GOT3 (cell line): ENCODE results near the gene GPR87.

Experiments
- DNase-seq: peaks from one replicate; lab custom pipeline; 2025; ENCODE audit warnings: mixed read lengths; lab: John Stamatoyannopoulos, UW

GPR87 gene

DNA sequence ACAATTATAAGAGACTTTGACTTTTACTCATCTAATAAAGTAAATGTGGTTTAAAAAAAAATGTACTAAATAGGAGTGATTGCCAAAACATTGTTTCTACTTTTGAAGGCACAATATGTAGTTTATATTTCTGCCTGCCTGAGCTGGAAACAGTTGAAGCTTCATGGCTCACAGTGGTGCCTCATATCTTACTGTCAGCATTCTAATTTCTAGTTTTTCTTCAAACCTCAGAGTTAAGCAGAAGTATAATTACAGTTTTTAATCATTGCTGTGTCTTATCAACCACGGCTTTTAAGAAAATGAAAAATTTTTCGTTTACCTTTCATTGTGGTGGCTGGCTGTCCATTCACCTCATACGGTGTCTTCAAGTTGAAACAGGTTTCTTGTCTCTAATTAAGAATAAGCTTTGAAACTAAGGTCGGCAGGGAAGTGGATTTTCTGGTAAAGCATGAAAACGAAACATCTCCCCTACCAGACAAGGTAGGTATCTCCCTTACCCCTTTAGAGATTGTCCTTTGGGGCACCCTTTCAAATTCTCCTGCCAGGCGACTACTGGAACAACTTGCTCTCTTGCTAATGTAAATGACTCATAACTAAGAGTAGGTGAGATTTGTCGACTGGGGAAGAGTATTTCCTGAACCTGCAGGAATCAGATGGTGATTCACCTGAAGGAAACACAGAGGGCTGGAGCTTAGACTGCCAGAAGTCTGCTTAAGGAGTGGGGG, at the start of gene GPR87:
Gene GPR87, minus strand, starts transcription at position 554 of the 725 bp plus-strand sequence. CDS start 16,720 bp downstream, outside the sequence.
- no peak for DNase-seq

- no peak for DNase-seq
Observed at GRCh38 chr3:151362751-151363174, 46.1 kb upstream of the GPR87 start.

- no peak for DNase-seq
Observed at GRCh38 chr3:151357463-151357850, 40.8 kb upstream of the GPR87 start.

DNA sequence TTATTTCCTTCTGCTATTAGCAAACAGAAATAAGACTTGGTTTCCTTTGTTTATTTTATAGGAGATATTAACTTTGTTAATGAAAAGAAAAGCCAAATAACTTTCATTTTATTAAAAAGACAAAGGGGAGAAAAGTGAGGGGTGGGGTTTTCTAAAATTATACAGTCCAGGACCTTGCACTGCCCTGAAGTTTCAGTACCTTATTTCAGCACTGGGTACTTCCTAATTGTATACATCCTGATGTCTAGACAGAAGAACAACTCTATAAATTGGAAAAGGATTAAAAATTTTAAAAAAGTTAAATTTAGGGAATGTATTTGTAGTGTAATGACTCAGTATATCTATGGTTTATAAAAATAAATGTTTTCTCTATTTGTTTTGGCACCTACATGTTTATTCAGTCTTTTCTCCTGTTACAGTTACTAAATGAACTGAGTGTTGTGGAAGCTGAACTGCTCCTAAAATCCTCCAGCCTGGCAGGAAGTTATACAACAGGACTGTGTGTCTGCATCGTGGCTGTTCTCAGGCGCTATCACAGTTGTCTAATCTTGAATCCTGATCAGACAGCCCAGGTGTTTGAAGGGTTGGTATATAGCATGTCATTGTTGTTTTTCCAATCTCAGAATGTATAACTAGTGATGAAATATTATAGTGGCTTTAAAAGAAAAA, 40.3 kb upstream of the GPR87 start:
- DNase-seq = no peak

DNA sequence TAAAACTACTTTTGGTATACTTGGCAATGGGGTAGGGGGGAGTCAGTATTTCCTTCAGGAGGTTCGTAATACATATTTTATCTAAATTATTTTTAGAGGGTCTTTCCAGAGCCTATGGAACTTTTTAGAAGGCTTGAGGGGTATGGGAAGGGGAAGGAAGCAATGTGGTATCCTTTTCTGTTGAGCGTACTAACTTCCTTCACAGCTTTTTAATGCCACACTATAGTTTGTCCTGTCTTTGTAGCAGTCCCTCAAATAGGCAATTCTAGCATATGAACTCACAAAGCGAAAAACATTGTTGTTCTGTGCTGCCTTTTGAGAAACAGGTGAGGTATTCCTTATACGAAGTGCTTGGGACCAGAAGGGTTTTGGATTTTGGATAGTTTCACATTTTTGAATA, 35.0 kb upstream of the GPR87 start:
- DNase-seq = no peak

DNA sequence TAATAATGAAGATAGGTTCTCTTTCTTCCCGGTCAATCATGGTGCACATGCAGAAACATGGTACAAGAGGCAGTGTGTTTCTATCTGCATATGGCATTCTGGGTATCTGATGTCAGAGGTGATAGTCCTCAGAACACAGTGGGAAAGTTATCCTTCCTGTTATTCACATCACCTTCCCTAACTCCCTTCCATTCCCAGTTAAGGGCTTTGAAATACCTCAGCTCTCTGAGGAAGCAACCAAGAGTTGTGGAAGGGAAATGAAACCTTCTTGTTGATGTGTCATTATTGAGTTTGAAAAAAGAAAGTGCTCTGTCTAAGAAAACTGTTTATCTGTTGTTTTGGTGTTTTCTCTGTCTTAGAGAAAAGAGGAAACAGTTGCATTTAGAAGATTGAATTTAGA, 34.6 kb upstream of the GPR87 start:
- DNase-seq = no peak

- DNase-seq = no peak
Observed at GRCh38 chr3:151350656-151351055, 34.0 kb upstream of the GPR87 start.

GRCh38 chr3:151347432-151347831, 30.8 kb upstream of the GPR87 start:
- no peak for DNase-seq

DNA sequence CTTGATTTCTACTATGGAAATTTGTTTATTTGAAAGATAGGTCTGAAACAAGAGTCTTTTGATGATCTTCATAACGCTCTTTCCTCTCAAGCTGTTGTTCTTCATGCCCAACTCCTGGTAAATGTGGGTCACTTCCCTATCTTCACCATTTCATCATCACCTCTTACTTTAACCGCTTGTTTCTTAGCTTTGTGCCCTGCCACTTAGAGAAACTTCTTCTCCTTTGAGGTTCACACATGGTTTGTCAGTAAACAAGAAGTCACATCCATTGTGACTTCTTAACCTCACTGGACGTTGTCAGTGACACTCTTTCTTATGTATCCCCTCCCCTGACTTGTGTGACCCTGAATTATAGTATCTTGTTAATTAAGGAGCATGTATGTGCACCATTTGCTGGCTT, 29.7 kb upstream of the GPR87 start:
- no peak for DNase-seq

DNA sequence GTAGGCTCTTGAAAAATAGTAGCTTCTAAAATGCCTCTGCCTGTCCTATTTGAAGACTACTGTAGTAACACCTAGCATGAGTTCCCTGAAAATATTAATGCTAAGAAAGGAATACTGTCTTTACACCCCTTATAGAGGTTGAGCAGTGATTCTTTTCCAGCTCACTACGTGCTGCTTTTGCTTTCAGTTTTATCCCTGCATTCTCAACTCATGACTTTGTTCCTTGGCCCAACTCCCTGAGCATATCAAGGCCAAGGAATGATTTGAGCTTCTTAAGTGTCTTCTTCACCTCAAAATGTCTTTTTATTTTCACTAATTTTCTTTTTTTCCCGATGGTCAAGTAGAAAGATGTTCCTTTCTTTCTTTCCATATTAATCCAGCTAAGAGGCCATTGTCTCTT, 29.2 kb upstream of the GPR87 start:
- DNase-seq = no peak

- DNase-seq = no peak
Observed at GRCh38 chr3:151331696-151332095, 15.1 kb upstream of the GPR87 start.

- DNase-seq = no peak
Observed at GRCh38 chr3:151330899-151331298, 14.3 kb upstream of the GPR87 start.

GRCh38 chr3:151330379-151330778, 13.8 kb upstream of the GPR87 start:
- no peak for DNase-seq

DNA sequence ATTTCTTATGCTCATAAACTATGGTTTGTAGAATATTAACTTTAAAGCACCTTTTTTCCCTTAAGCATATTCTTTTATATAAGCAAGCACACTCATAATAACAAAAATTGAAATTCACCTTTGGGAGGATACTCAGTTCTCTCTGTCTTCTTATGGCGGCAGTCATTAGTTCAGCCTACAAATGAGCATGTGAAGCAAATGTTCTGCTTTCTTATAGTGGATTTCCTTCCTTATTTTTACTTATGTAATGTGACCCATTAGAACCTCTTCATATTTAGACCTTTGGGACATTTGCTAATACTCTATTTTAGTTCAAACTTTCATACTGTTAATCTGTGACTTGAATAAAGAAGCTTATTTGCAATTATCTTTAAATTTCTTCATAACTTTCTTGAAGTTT, 12.7 kb upstream of the GPR87 start, which contains the start of gene P2RY13:
Gene P2RY13, minus strand, starts transcription at position 187 of the 400 bp plus-strand sequence. Its CDS starts 21 bp downstream, at position 166.
- no peak for DNase-seq

GRCh38 chr3:151328298-151328995, 11.8 kb upstream of the GPR87 start:
- no peak for DNase-seq

DNA sequence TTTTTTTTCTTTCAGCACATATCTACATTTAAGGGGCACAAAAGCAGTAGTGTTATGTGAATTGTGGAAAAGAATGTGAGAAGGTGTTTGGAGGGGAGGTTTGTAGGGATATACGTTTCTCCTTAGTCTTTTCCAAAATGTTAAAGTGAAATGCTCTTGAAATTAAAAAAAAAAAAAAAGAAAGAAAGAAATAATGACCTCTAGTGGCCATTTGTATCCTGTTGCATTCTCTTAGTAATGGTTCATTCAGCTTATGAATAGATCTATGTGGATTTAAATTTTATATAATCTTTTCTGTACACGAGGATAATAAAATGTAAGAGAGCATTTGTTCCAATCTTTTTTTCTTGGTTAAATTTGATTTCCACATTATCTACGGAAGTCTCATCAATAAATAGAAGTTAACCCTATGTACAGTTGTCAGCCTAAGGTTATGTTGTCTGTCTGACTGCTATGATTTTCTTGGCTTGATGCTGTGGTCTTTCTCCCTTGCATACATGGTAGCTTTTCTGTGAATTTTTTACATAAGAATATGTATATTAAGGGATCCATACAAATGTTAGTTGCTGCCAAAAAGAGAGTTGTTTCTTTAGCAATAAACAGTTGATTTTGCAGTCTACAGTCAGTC, 11.1 kb upstream of the GPR87 start:
- no peak for DNase-seq

GRCh38 chr3:151322511-151322910, 5.9 kb upstream of the GPR87 start:
- no peak for DNase-seq

DNA sequence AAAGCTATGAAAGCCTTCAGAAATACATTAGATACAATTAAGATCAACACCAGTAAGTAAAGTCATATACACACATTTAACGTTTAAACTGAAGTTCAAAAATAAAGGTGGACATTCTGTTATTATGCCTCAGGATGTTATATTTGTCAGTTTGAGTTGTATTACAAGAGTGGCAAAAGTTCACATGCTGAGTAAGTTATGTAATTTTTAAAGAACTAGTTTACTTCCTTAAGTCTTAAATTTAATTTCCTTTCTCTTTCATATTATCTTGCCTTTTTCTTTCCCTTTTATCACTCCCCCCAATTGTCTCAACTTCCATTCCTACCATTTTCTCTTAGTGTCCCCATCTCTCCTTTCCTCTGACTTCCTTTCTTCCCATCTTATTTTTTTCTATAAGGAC, 4.9 kb upstream of the GPR87 start:
- DNase-seq = no peak

- no peak for DNase-seq
Observed at GRCh38 chr3:151320131-151320530, 3.5 kb upstream of the GPR87 start.

GRCh38 chr3:151319628-151320027, 3.0 kb upstream of the GPR87 start:
- DNase-seq = no peak

DNA sequence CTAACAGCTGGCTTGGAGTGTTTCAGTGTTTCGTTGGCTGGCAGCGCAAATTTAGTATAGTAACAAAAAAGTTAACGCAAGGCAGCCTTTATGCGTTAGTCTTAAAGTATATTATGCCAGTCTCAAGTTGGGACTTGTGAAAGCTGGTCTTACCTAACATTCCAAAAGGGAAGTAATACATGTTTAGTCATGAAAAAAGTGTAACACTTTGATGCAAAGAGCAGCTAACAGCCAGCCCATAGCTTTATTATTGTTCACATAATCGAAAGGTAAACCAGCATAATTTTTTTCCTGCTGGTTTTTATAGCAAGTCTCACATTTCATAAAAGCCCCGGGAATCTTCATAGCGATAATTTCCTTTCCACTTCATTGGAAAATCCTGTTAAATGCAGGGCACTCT, 2.4 kb upstream of the GPR87 start:
- DNase-seq = no peak

DNA sequence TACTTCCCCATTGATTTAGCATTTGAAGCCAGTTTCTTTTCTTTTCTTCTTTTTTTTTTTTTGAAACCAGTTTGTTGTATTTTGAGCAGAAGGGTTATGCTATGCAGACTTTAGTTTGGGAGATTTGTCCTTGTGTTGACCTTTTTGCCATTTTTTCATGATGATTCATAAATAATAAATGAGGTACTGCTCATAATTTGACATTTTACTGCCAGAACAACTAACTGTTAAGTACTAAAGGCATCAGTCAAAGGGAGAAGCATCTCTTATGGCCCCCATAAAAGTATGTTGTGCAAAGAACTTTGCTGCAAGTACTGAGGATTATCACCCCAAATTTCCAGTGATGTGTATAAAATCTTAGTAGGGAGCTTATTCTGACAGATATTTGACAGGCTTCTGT, 1.7 kb upstream of the GPR87 start:
- no peak for DNase-seq

- no peak for DNase-seq
Observed at GRCh38 chr3:151315846-151316245, 774 bp downstream of the GPR87 start.
